ENCODE data around the gene CDH4. TPM values are rescaled to one million over a fixed set of nuclear protein-coding genes. Genes with fewer than 3 reads are reported as not detected.
A peak's percentile ranks its signal among the peaks of the same experiment; 100 is the strongest.

The CDH4 gene
- total and polyA plus RNA-seq, 10 donors: 0.30 to 20.1 (median 7.7) TPM

DNA sequence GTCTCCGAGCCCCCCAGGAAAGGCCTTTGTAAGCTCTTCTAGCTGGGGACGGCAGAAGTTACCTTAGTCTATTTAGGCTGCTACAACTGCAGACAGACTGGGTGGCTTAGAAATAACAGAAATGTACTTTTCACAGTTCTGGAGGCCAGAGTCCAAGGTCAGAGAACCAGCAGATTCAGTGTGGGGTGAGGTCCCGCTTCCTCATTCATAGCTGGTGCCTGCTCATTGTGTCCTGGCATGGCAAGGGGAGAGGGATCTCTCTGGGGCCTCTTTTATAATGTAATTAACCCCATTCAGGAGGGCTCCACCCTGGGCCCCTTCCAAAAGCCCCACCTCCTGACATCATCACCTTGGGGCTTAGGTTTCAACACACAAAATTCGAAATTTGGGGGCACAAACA is 315.1 kb downstream of the CDH4 start:
- 50 to 64% (median 54%) methylated on average over 4 of the region's 4 CpGs for WGBS, 5 donors

DNA sequence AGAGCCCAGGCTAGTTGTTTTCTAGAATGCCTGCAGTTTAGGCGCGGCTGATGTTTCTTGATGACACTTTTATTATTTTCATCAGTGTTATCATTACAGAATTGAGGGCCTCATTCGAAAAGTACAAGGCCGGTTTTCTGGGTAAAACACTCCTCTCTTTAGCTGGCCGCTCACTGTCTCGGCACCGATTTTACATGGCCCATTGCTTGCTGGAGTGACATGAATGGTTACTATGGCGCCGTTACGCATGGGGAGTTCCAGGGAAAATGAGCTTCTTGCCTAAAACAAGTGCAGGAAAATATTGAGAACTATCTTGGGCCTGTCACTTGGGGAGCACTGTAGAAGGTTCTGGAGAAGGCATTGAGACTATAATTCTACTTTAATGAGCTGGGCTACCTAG is 317.8 kb downstream of the CDH4 start:
- intact Hi-C loops (cut with DNase I; ENCODE audit: low total_unique reads): no loop called here
- DNase-seq: peak; percentile 27
- whole genome bisulfite sequencing, 5 donors: 91 to 95% (median 92%) methylated on average over 10 of the region's 10 CpGs

More for the DNA sequence above, 315.1 kb downstream of the CDH4 start:
- TF ChIP-seq, protein P1, sequence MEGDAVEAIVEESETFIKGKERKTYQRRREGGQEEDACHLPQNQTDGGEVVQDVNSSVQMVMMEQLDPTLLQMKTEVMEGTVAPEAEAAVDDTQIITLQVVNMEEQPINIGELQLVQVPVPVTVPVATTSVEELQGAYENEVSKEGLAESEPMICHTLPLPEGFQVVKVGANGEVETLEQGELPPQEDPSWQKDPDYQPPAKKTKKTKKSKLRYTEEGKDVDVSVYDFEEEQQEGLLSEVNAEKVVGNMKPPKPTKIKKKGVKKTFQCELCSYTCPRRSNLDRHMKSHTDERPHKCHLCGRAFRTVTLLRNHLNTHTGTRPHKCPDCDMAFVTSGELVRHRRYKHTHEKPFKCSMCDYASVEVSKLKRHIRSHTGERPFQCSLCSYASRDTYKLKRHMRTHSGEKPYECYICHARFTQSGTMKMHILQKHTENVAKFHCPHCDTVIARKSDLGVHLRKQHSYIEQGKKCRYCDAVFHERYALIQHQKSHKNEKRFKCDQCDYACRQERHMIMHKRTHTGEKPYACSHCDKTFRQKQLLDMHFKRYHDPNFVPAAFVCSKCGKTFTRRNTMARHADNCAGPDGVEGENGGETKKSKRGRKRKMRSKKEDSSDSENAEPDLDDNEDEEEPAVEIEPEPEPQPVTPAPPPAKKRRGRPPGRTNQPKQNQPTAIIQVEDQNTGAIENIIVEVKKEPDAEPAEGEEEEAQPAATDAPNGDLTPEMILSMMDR (IDR thresholded peaks at IDR 0.05 in 8 of 11, conservative IDR thresholded peaks at IDR 0.05 in 3 of 11): no peak
- TF ChIP-seq POLR2AphosphoS5 (IDR thresholded peaks at IDR 0.05): no peak
- no peak for TF ChIP-seq POLR2A (IDR thresholded peaks at IDR 0.05)
- H3K27ac ChIP-seq: no peak overlapping the region
- no peaks in the 10 kb centered on the region for H3K36me3 ChIP-seq
- H3K4me3 ChIP-seq: no peak overlapping the region
- H3K9me3 ChIP-seq: peaks cover 0 to 17% (median 0%) of the 10 kb centered on the region in 8 donors
- peak; percentile 7 for DNase-seq
- no peaks in the 10 kb centered on the region for H3K27me3 ChIP-seq (replicated peaks in 1 of 7)
- H3K4me1 ChIP-seq: no peaks in the 10 kb centered on the region
- intact Hi-C loops (cut with DNase I; ENCODE audit: low total_unique reads): no loop called here

DNA sequence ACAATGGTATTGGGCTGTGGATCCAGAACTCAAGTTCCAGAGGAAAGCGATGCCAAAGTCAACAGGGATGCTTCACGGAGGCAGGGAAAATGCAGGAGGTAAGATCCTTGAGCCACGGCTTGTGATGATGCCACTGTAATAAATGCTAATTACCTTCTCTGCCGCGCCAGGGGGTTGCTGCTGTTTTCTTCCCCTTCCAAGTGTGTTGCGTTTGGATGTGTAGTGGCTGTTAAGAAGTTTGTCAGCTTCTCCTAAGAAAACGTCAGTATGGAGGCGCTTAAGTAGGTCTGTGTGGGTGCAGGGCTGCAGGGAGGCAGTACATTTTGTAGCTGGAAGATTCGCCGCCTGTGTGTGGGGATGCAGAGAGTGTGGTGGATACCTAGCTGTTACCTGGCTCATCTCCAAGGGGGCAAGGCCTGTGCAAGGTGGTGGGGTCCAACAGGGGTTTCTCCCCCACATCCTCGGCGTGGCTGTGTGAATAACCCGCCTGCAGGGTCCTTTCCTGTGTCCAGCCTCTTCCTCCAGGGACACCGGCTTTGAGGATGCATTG is 318.7 kb downstream of the CDH4 start:
- H3K27ac ChIP-seq: no peak overlapping the region
- WGBS, 5 donors: 82 to 89% (median 85%) methylated on average over 14 of the region's 14 CpGs
- peak; percentile 31 for DNase-seq

More for the DNA sequence above, 317.8 kb downstream of the CDH4 start:
- peaks cover 0 to 27% (median 0%) of the 10 kb centered on the region in 8 donors for H3K9me3 ChIP-seq
- H3K27ac ChIP-seq: no peak overlapping the region
- TF ChIP-seq POLR2AphosphoS5 (IDR thresholded peaks at IDR 0.05) (no peak), POLR2A (IDR thresholded peaks at IDR 0.05) (no peak)
- TF ChIP-seq, protein P1 (IDR thresholded peaks at IDR 0.05 in 8 of 11, conservative IDR thresholded peaks at IDR 0.05 in 3 of 11): no peak
- H3K36me3 ChIP-seq: no peaks in the 10 kb centered on the region
- H3K4me3 ChIP-seq: no peak overlapping the region
- H3K27me3 ChIP-seq (replicated peaks in 1 of 7): no peaks in the 10 kb centered on the region
- H3K4me1 ChIP-seq: no peaks in the 10 kb centered on the region

DNA sequence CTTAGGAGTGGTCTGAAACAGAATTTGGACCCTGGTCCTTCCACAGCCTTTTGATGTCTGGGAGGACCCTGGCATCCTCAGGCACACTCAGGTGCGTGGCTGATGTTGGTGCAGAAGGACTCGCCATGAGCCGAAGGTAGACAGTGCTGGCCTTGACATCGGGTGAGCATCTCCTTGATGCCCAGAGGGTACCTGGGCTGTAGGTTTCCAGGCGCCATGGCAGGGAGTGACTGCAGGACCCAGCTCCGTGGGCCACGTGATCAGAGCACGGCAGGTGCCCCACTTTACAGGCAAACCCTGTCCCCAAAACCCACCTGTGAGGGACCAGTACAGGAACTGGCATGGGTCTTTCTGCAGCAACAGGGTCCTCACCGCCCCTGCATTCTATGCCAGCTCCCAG is 319.2 kb downstream of the CDH4 start:
- intact Hi-C loops (cut with DNase I; ENCODE audit: low total_unique reads): no loop called here
- DNase-seq: peak; percentile 56
- 88 to 95% (median 93%) methylated on average over 4 to 9 of the region's 9 CpGs for WGBS, 5 donors

More for the DNA sequence above, 318.7 kb downstream of the CDH4 start:
- intact Hi-C loops (cut with DNase I; ENCODE audit: low total_unique reads): no loop called here
- H3K36me3 ChIP-seq: no peaks in the 10 kb centered on the region
- peaks cover 0 to 25% (median 0%) of the 10 kb centered on the region in 8 donors for H3K9me3 ChIP-seq
- H3K27me3 ChIP-seq (replicated peaks in 1 of 7): no peaks in the 10 kb centered on the region
- TF ChIP-seq, protein P1 (IDR thresholded peaks at IDR 0.05 in 8 of 11, conservative IDR thresholded peaks at IDR 0.05 in 3 of 11): no peak
- TF ChIP-seq POLR2A (IDR thresholded peaks at IDR 0.05) (no peak), POLR2AphosphoS5 (IDR thresholded peaks at IDR 0.05) (no peak)
- no peak overlapping the region for H3K4me3 ChIP-seq
- H3K4me1 ChIP-seq: no peaks in the 10 kb centered on the region

More for the DNA sequence above, 319.2 kb downstream of the CDH4 start:
- H3K27ac ChIP-seq: no peak overlapping the region
- no peaks in the 10 kb centered on the region for H3K36me3 ChIP-seq
- H3K4me1 ChIP-seq: no peaks in the 10 kb centered on the region
- no peak overlapping the region for H3K4me3 ChIP-seq
- H3K27me3 ChIP-seq (replicated peaks in 1 of 7): no peaks in the 10 kb centered on the region
- peaks cover 0 to 23% (median 0%) of the 10 kb centered on the region in 8 donors for H3K9me3 ChIP-seq
- TF ChIP-seq POLR2AphosphoS5 (IDR thresholded peaks at IDR 0.05) (no peak), POLR2A (IDR thresholded peaks at IDR 0.05) (no peak)
- TF ChIP-seq, protein P1 (IDR thresholded peaks at IDR 0.05 in 8 of 11, conservative IDR thresholded peaks at IDR 0.05 in 3 of 11): no peak
